ENCODE measurements around the gene ASB3. TPM values are rescaled to one million over a fixed set of nuclear protein-coding genes. Genes with fewer than 3 reads are reported as not detected.

ASB3 gene
- total RNA-seq, 2 donors from 2014 or later = 10.5 to 14.0 TPM

GRCh38 chr2:53820711-53821110, 34.0 kb upstream of the ASB3 start:
- ATAC-seq (no peak), DNase-seq (no peak)
- H3K27me3 ChIP-seq = no peaks in the 10 kb centered on the region
- peaks cover 1% of the 10 kb centered on the region for H3K4me1 ChIP-seq
- no peak overlapping the region for H3K27ac ChIP-seq
- peaks cover 0 to 5% of the 10 kb centered on the region in 2 donors for H3K36me3 ChIP-seq (replicated peaks in 1 of 2; ENCODE audit: insufficient read depth in 1 of 2, low read depth in 2 of 2)
- intact Hi-C loops (cut with DNase I) = no loop called here
- 87 to 91% methylated on average over 4 of the region's 4 CpGs for whole genome bisulfite sequencing, 2 donors
- H3K4me3 ChIP-seq = no peak overlapping the region
- TF ChIP-seq CTCF (IDR thresholded peaks at IDR 0.05) (no peak), POLR2A (IDR thresholded peaks at IDR 0.05) (no peak)
- H3K9me3 ChIP-seq = no peaks in the 10 kb centered on the region

GRCh38 chr2:53820048-53820447, 33.3 kb upstream of the ASB3 start:
- intact Hi-C loops (cut with DNase I) = no loop called here
- TF ChIP-seq CTCF (IDR thresholded peaks at IDR 0.05) (no peak), POLR2A (IDR thresholded peaks at IDR 0.05) (no peak)
- Histone ChIP-seq H3K9me3 (no peaks in the 10 kb centered on the region), H3K27me3 (no peaks in the 10 kb centered on the region), H3K4me1 (no peaks in the 10 kb centered on the region), H3K27ac (no peak overlapping the region), H3K36me3 (replicated peaks in 1 of 2; ENCODE audit: insufficient read depth in 1 of 2, low read depth in 2 of 2) (peaks cover 0 to 5% of the 10 kb centered on the region in 2 donors), H3K4me3 (no peak overlapping the region)
- 87 to 92% methylated on average over 9 of the region's 9 CpGs for WGBS, 2 donors
- no peak for ATAC-seq
- no peak for DNase-seq

GRCh38 chr2:53819634-53820033, 32.9 kb upstream of the ASB3 start:
- Histone ChIP-seq H3K9me3 (no peaks in the 10 kb centered on the region), H3K27ac (no peak overlapping the region), H3K4me3 (no peak overlapping the region), H3K4me1 (no peaks in the 10 kb centered on the region), H3K36me3 (replicated peaks in 1 of 2; ENCODE audit: insufficient read depth in 1 of 2, low read depth in 2 of 2) (peaks cover 0 to 5% of the 10 kb centered on the region in 2 donors), H3K27me3 (no peaks in the 10 kb centered on the region)
- DNase-seq = no peak
- TF ChIP-seq CTCF (IDR thresholded peaks at IDR 0.05) (no peak), POLR2A (IDR thresholded peaks at IDR 0.05) (no peak)
- ATAC-seq = no peak
- 64 to 86% methylated on average over 2 to 4 of the region's 4 CpGs for WGBS, 2 donors
- intact Hi-C loops (cut with DNase I) = no loop called here

GRCh38 chr2:53818854-53819435, 32.2 kb upstream of the ASB3 start:
- H3K27ac ChIP-seq = no peak overlapping the region
- 93 to 96% methylated on average over 3 of the region's 3 CpGs for WGBS, 2 donors

More at GRCh38 chr2:53818854-53819435, 32.2 kb upstream of the ASB3 start:
- intact Hi-C loops (cut with DNase I) = no loop called here
- Histone ChIP-seq H3K27me3 (no peaks in the 10 kb centered on the region), H3K36me3 (replicated peaks in 1 of 2; ENCODE audit: insufficient read depth in 1 of 2, low read depth in 2 of 2) (peaks cover 0 to 7% of the 10 kb centered on the region in 2 donors), H3K4me3 (no peak overlapping the region), H3K4me1 (no peaks in the 10 kb centered on the region), H3K9me3 (no peaks in the 10 kb centered on the region)
- ATAC-seq = no peak
- TF ChIP-seq CTCF (IDR thresholded peaks at IDR 0.05) (no peak), POLR2A (IDR thresholded peaks at IDR 0.05) (no peak)
- DNase-seq = no peak

Measured in body of pancreas (tissue), 4 donors.